ENCODE results near the gene PLGRKT.

DNA sequence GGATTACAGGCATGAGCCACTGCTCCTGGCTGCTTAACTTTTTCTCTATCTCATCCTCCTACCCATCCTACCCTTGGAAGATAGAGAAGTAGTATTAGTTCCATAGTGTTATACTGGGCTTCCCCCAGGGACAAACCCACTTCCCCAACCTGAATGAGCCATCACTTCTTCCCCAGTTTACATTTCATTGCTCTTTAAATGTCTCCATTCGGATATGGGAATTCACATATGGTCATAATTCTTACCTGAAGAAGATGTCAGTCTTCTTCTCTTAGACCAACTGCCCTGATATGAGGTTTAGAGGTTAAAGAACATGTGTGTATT is 14.5 kb upstream of the PLGRKT start:
- TF ChIP-seq, protein P1, sequence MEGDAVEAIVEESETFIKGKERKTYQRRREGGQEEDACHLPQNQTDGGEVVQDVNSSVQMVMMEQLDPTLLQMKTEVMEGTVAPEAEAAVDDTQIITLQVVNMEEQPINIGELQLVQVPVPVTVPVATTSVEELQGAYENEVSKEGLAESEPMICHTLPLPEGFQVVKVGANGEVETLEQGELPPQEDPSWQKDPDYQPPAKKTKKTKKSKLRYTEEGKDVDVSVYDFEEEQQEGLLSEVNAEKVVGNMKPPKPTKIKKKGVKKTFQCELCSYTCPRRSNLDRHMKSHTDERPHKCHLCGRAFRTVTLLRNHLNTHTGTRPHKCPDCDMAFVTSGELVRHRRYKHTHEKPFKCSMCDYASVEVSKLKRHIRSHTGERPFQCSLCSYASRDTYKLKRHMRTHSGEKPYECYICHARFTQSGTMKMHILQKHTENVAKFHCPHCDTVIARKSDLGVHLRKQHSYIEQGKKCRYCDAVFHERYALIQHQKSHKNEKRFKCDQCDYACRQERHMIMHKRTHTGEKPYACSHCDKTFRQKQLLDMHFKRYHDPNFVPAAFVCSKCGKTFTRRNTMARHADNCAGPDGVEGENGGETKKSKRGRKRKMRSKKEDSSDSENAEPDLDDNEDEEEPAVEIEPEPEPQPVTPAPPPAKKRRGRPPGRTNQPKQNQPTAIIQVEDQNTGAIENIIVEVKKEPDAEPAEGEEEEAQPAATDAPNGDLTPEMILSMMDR (IDR thresholded peaks at IDR 0.05; ENCODE audit: low read depth, low read length, missing input control), result no peak
- TF ChIP-seq JUND (IDR thresholded peaks at IDR 0.05) (no peak), YY1 (IDR thresholded peaks at IDR 0.05) (no peak)
- TF ChIP-seq, protein P2, sequence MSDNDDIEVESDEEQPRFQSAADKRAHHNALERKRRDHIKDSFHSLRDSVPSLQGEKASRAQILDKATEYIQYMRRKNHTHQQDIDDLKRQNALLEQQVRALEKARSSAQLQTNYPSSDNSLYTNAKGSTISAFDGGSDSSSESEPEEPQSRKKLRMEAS (IDR thresholded peaks at IDR 0.05), result no peak
- TF ChIP-seq, protein P3, sequence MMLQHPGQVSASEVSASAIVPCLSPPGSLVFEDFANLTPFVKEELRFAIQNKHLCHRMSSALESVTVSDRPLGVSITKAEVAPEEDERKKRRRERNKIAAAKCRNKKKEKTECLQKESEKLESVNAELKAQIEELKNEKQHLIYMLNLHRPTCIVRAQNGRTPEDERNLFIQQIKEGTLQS (IDR thresholded peaks at IDR 0.05), result no peak
